ENCODE measurements around the gene CALR3. TPM values are rescaled to one million over a fixed set of nuclear protein-coding genes. Genes with fewer than 3 reads are reported as not detected.
A peak's percentile ranks its signal among the peaks of the same experiment; 100 is the strongest.
"Not testable (repeated sequence)": the region's sequence is repeated elsewhere in the genome, so short reads cannot be mapped to it uniquely, and the experiment has no call there.

CALR3 gene
- polyA plus RNA-seq, 4 donors: not detected

DNA sequence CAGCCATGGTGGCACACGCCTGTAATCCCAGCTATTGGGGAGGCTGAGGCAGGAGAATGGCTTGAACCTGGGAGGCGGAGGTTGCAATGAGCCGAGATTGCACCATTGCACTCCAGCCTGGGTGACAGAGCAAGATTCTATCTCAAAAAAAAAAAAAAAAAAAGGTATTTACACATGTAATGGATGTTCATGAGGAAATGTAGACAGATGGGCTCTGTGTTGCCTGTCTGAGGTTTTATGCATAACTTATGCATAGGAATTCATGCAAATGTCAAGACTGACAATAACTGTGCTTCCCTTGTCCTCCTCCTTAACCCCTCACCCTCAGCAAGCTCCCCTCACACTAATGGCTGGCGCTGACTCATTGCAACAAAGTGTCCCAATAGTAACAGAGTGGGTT lies 9.5 kb downstream of the CALR3 start:
- not testable (repeated sequence) for H3K4me1 ChIP-seq (ENCODE audit: control insufficient read depth in 3 of 3, insufficient read depth in 2 of 3, low read depth in 1 of 3, low read length in 2 of 3); H3K9me3 ChIP-seq (ENCODE audit: control insufficient read depth in 2 of 2, insufficient read depth in 1 of 2, low read depth in 1 of 2, low read length in 1 of 2); H3K36me3 ChIP-seq (ENCODE audit: control insufficient read depth in 3 of 3, insufficient read depth in 2 of 3, low read depth in 1 of 3, low read length in 3 of 3); H3K4me3 ChIP-seq (ENCODE audit: low read depth in 1 of 3, low read length in 3 of 3); FAIRE-seq; DNase-seq; H3K27ac ChIP-seq (ENCODE audit: low read depth in 1 of 3, low read length in 2 of 3); H3K27me3 ChIP-seq (ENCODE audit: control insufficient read depth in 3 of 3, insufficient read depth in 3 of 3, low read length in 3 of 3)
- 77 to 88% (median 86%) methylated on average over 4 of the region's 4 CpGs for WGBS, 3 donors

- Histone ChIP-seq H3K27me3 (ENCODE audit: control insufficient read depth in 3 of 3, insufficient read depth in 3 of 3, low read length in 3 of 3) (no peaks in the 10 kb centered on the region), H3K27ac (ENCODE audit: low read depth in 1 of 3, low read length in 2 of 3) (no peak overlapping the region), H3K4me1 (ENCODE audit: control insufficient read depth in 3 of 3, insufficient read depth in 2 of 3, low read depth in 1 of 3, low read length in 2 of 3) (no peaks in the 10 kb centered on the region), H3K36me3 (ENCODE audit: control insufficient read depth in 3 of 3, insufficient read depth in 2 of 3, low read depth in 1 of 3, low read length in 3 of 3) (no peaks in the 10 kb centered on the region), H3K4me3 (ENCODE audit: low read depth in 1 of 3, low read length in 3 of 3) (no peak overlapping the region), H3K9me3 (ENCODE audit: control insufficient read depth in 2 of 2, insufficient read depth in 1 of 2, low read depth in 1 of 2, low read length in 1 of 2) (no peaks in the 10 kb centered on the region)
- FAIRE-seq (no peak), DNase-seq (no peak)
- WGBS, 3 donors: 80 to 83% (median 81%) methylated on average over 7 of the region's 7 CpGs
Measured at GRCh38 chr19:16482745-16483144, 13.2 kb downstream of the CALR3 start.

DNA sequence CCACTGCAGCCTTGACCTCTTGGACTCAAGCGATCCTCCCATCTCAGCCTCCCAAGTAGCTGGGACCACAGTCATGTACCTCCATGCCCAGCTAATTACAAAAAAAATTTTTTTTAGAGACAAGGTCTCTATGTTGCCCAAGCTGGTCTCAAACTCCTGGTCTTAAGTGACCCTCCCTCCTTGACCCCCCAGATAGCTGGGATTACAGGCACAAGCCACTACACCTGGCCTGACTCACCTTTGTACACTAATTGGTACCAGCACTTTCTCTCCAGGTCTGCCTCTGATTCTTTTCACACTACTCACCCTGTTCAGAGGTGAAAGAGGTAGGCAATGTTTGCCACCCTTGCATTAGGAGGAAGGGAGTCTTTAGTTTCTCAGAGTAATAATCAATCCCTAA lies 18.7 kb downstream of the CALR3 start:
- H3K4me3 ChIP-seq (ENCODE audit: low read depth in 1 of 3, low read length in 3 of 3): no peak overlapping the region
- H3K9me3 ChIP-seq (ENCODE audit: control insufficient read depth in 2 of 2, insufficient read depth in 1 of 2, low read depth in 1 of 2, low read length in 1 of 2): peaks cover 0 to 4% of the 10 kb centered on the region in 2 donors
- H3K4me1 ChIP-seq (ENCODE audit: control insufficient read depth in 3 of 3, insufficient read depth in 2 of 3, low read depth in 1 of 3, low read length in 2 of 3): no peaks in the 10 kb centered on the region
- H3K36me3 ChIP-seq (ENCODE audit: control insufficient read depth in 3 of 3, insufficient read depth in 2 of 3, low read depth in 1 of 3, low read length in 3 of 3): no peaks in the 10 kb centered on the region
- no peak for DNase-seq
- WGBS, 3 donors: 95 to 98% (median 95%) methylated on average over 1 of the region's 1 CpG
- no peaks in the 10 kb centered on the region for H3K27me3 ChIP-seq (ENCODE audit: control insufficient read depth in 3 of 3, insufficient read depth in 3 of 3, low read length in 3 of 3)
- no peak overlapping the region for H3K27ac ChIP-seq (ENCODE audit: low read depth in 1 of 3, low read length in 2 of 3)
- no peak for FAIRE-seq

GRCh38 chr19:16476401-16476800 lies 19.6 kb downstream of the CALR3 start:
- DNase-seq (no peak), FAIRE-seq (no peak)
- peaks cover 0 to 4% of the 10 kb centered on the region in 2 donors for H3K9me3 ChIP-seq (ENCODE audit: control insufficient read depth in 2 of 2, insufficient read depth in 1 of 2, low read depth in 1 of 2, low read length in 1 of 2)
- H3K27ac ChIP-seq (ENCODE audit: low read depth in 1 of 3, low read length in 2 of 3): no peak overlapping the region
- H3K36me3 ChIP-seq (ENCODE audit: control insufficient read depth in 3 of 3, insufficient read depth in 2 of 3, low read depth in 1 of 3, low read length in 3 of 3): no peaks in the 10 kb centered on the region
- H3K27me3 ChIP-seq (ENCODE audit: control insufficient read depth in 3 of 3, insufficient read depth in 3 of 3, low read length in 3 of 3): no peaks in the 10 kb centered on the region
- no peak overlapping the region for H3K4me3 ChIP-seq (ENCODE audit: low read depth in 1 of 3, low read length in 3 of 3)
- WGBS, 3 donors: 61 to 74% (median 68%) methylated on average over 3 of the region's 3 CpGs
- no peaks in the 10 kb centered on the region for H3K4me1 ChIP-seq (ENCODE audit: control insufficient read depth in 3 of 3, insufficient read depth in 2 of 3, low read depth in 1 of 3, low read length in 2 of 3)

DNA sequence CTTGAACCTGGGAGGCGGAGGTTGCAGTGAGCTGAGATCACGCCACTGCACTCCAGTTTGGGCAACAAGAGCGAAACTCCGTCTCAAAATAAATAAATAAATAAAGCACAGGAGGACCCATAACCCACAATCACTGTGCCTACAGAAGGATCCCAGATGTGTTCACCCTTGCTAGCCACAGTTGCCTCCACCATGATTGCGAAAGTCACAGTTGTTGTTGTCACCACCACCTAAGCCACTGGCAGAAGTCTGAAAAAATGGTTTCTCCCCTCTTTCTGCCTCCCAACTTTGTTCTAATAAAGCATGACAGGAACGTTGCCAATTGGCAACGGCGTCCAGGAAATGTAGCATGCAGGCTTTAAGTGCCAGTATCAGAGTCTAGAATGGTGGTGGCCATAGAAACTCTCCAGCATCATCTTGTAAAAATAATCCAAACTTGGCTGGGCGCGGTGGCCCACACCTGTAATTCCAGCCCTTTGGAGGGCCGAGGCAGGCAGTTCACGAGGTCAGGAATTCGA lies 22.0 kb downstream of the CALR3 start:
- WGBS, 3 donors: 76 to 82% (median 77%) methylated on average over 13 of the region's 13 CpGs
- no peaks in the 10 kb centered on the region for H3K27me3 ChIP-seq (ENCODE audit: control insufficient read depth in 3 of 3, insufficient read depth in 3 of 3, low read length in 3 of 3)
- no peak overlapping the region for H3K4me3 ChIP-seq (ENCODE audit: low read depth in 1 of 3, low read length in 3 of 3)
- H3K9me3 ChIP-seq (ENCODE audit: control insufficient read depth in 2 of 2, insufficient read depth in 1 of 2, low read depth in 1 of 2, low read length in 1 of 2): peaks cover 0 to 4% of the 10 kb centered on the region in 2 donors
- FAIRE-seq (no peak), DNase-seq (no peak)
- H3K27ac ChIP-seq (ENCODE audit: low read depth in 1 of 3, low read length in 2 of 3): no peak overlapping the region
- peaks cover 0 to 11% (median 0%) of the 10 kb centered on the region in 3 donors for H3K4me1 ChIP-seq (ENCODE audit: control insufficient read depth in 3 of 3, insufficient read depth in 2 of 3, low read depth in 1 of 3, low read length in 2 of 3)
- peaks cover 0 to 3% (median 0%) of the 10 kb centered on the region in 3 donors for H3K36me3 ChIP-seq (ENCODE audit: control insufficient read depth in 3 of 3, insufficient read depth in 2 of 3, low read depth in 1 of 3, low read length in 3 of 3)

- no peak for FAIRE-seq
- H3K9me3 ChIP-seq (ENCODE audit: control insufficient read depth in 2 of 2, insufficient read depth in 1 of 2, low read depth in 1 of 2, low read length in 1 of 2): peaks cover 0 to 4% of the 10 kb centered on the region in 2 donors
- H3K27ac ChIP-seq (ENCODE audit: low read depth in 1 of 3, low read length in 2 of 3): no peak overlapping the region
- no peaks in the 10 kb centered on the region for H3K27me3 ChIP-seq (ENCODE audit: control insufficient read depth in 3 of 3, insufficient read depth in 3 of 3, low read length in 3 of 3)
- peaks cover 0 to 11% (median 0%) of the 10 kb centered on the region in 3 donors for H3K4me1 ChIP-seq (ENCODE audit: control insufficient read depth in 3 of 3, insufficient read depth in 2 of 3, low read depth in 1 of 3, low read length in 2 of 3)
- peaks cover 0 to 6% (median 0%) of the 10 kb centered on the region in 3 donors for H3K36me3 ChIP-seq (ENCODE audit: control insufficient read depth in 3 of 3, insufficient read depth in 2 of 3, low read depth in 1 of 3, low read length in 3 of 3)
- no peak overlapping the region for H3K4me3 ChIP-seq (ENCODE audit: low read depth in 1 of 3, low read length in 3 of 3)
- DNase-seq: no peak
- 61 to 87% (median 75%) methylated on average over 2 of the region's 2 CpGs for WGBS, 3 donors
Measured at GRCh38 chr19:16472992-16473391, 23.0 kb downstream of the CALR3 start.

DNA sequence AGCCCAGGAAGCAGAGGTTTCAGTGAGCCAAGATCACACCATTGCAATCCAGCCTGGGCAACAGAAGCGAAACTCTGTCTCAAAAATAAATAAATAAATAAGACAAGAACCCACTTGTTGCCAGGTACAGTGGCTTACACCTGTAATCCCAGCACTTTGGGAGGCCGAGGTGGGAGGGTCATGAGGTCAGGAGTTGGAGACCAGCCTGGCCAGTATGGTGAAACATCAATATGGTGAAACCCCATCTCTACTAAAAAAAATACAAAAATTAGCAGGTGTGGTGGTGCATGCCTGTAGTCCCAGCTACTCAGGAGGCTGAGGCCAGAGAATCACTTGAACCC lies 23.4 kb downstream of the CALR3 start:
- Histone ChIP-seq H3K27ac (ENCODE audit: low read depth in 1 of 3, low read length in 2 of 3) (peak overlapping the region in 2 of 3 donors; percentile 80 to 93), H3K4me3 (ENCODE audit: low read depth in 1 of 3, low read length in 3 of 3) (peak overlapping the region in 2 of 3 donors; percentile 77 to 99), H3K4me1 (ENCODE audit: control insufficient read depth in 3 of 3, insufficient read depth in 2 of 3, low read depth in 1 of 3, low read length in 2 of 3) (peaks cover 0 to 11% (median 0%) of the 10 kb centered on the region in 3 donors)
- H3K9me3 ChIP-seq (ENCODE audit: control insufficient read depth in 2 of 2, insufficient read depth in 1 of 2, low read depth in 1 of 2, low read length in 1 of 2); H3K36me3 ChIP-seq (ENCODE audit: control insufficient read depth in 3 of 3, insufficient read depth in 2 of 3, low read depth in 1 of 3, low read length in 3 of 3); FAIRE-seq; DNase-seq; H3K27me3 ChIP-seq (ENCODE audit: control insufficient read depth in 3 of 3, insufficient read depth in 3 of 3, low read length in 3 of 3): not testable (repeated sequence)
- 27 to 46% (median 46%) methylated on average over 2 of the region's 2 CpGs for WGBS, 3 donors

DNA sequence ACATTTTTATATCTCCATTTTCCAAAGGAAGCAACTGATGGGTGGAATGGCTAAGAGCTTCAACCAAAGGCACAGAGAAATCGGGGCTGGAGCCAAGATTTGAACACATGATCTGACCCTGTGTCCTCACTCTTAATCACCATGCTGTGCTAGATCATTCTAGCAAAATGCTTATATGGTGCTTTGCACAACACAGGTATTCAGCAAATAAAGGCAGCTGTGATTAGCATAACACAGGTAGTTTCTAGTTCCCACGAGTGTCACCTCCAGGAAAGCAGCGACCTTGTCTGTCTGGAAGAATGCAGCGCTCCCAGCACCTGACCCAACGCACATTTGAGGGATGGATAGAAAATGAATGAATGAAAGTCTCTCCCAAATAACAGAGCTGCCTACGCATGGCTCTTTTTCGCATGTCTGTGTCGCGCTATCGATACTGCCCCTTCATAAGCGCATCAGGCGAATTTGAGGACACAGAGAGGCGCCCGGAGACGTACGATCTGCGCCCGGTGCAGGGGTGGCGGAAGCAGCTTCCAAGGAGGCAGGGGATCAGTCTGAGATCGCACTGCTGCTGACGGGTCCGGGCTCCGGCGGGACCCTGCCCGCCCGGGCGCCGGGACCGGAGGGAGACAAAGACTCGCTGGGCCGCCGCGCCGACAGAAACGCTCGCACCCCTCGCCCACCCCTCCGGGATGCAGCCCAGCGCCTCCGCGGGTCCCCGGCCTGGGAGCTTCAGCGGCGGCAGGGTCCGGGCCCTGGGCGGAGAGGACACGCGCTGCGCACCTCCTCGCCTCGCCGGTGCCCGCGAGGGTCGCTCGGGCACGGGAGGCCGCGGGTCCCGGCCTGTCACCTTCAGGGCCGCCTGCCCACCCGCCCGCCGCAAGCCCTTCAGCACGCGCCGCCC lies 24.8 kb downstream of the CALR3 start:
- no peak for FAIRE-seq
- peak; percentile 30 to 50 for DNase-seq

More for the DNA sequence above, 24.8 kb downstream of the CALR3 start:
- 0 to 1% (median 1%) methylated on average over 38 to 67 of the region's 67 CpGs for WGBS, 3 donors
- Histone ChIP-seq H3K27me3 (ENCODE audit: control insufficient read depth in 3 of 3, insufficient read depth in 3 of 3, low read length in 3 of 3) (no peaks in the 10 kb centered on the region), H3K4me3 (ENCODE audit: low read depth in 1 of 3, low read length in 3 of 3) (peak overlapping the region; percentile 67 to 99 (median 91)), H3K9me3 (ENCODE audit: control insufficient read depth in 2 of 2, insufficient read depth in 1 of 2, low read depth in 1 of 2, low read length in 1 of 2) (peaks cover 0 to 4% of the 10 kb centered on the region in 2 donors), H3K4me1 (ENCODE audit: control insufficient read depth in 3 of 3, insufficient read depth in 2 of 3, low read depth in 1 of 3, low read length in 2 of 3) (peaks cover 0 to 11% (median 0%) of the 10 kb centered on the region in 3 donors), H3K36me3 (ENCODE audit: control insufficient read depth in 3 of 3, insufficient read depth in 2 of 3, low read depth in 1 of 3, low read length in 3 of 3) (peaks cover 0 to 6% (median 0%) of the 10 kb centered on the region in 3 donors), H3K27ac (ENCODE audit: low read depth in 1 of 3, low read length in 2 of 3) (peak overlapping the region in 1 of 3 donors; percentile 11)
